Loucy (cell line): ENCODE results near the gene CABP7.

Experiments
- H2AFZ ChIP-seq: fragments of 200-600 bp; sonication (generic); 2 replicates; pipeline ENCODE4 v1.6.0; 2016; ENCODE audit warnings: antibody characterized with exemption, mild to moderate bottlenecking, low read length, moderate library complexity
- H3F3A ChIP-seq: fragments of 200-600 bp; 2 replicates; pipeline ENCODE4 v1.6.0; 2016; ENCODE audit warnings: antibody characterized with exemption, low read depth, mild to moderate bottlenecking
- H3K27me3 ChIP-seq: fragments of 200-600 bp; sonication (generic); 2 replicates; pipeline ENCODE4 v1.6.1; 2014; ENCODE audit warnings: low read length, mild to moderate bottlenecking; ENCODE audit not compliant: insufficient read depth, poor library complexity, severe bottlenecking
- H3K36me3 ChIP-seq: fragments of 200-600 bp; sonication (generic); 2 replicates; pipeline ENCODE4 v1.6.1; 2016; ENCODE audit warnings: low read length; ENCODE audit not compliant: insufficient read depth
- H3K4me1 ChIP-seq: fragments of 200-600 bp; sonication (generic); 2 replicates; pipeline ENCODE4 v1.5.1; 2014; ENCODE audit warnings: low read length, mild to moderate bottlenecking; ENCODE audit not compliant: insufficient read depth, poor library complexity, severe bottlenecking
- H3K4me2 ChIP-seq: fragments of 200-600 bp; sonication (generic); 2 replicates; pipeline ENCODE4 v1.6.0; 2014; ENCODE audit warnings: antibody characterized with exemption, low read length, low read depth, mild to moderate bottlenecking; ENCODE audit not compliant: poor library complexity, severe bottlenecking
- H3K4me3 ChIP-seq: fragments of 200-600 bp; sonication (generic); 2 replicates; pipeline ENCODE4 v1.5.1; 2014; ENCODE audit warnings: low read length, mild to moderate bottlenecking, mixed read lengths; ENCODE audit not compliant: poor library complexity, severe bottlenecking
- H3K79me2 ChIP-seq: fragments of 200-600 bp; sonication (generic); 2 replicates; pipeline ENCODE4 v1.6.1; 2014; ENCODE audit warnings: low read length; ENCODE audit not compliant: insufficient read depth
- H3K9ac ChIP-seq: fragments of 200-600 bp; sonication (generic); 2 replicates; pipeline ENCODE4 v1.6.0; 2014; ENCODE audit warnings: mild to moderate bottlenecking, low read depth, low read length, moderate library complexity; ENCODE audit not compliant: poor library complexity, severe bottlenecking
- H3K9me2 ChIP-seq: fragments of 200-600 bp; sonication (generic); replicated peaks from 2 replicates; pipeline ENCODE4 v1.6.1; 2016; ENCODE audit warnings: low read depth, low read length, mixed read lengths
- H3K9me3 ChIP-seq: fragments of 200-600 bp; sonication (generic); 2 replicates; pipeline ENCODE4 v1.6.1; 2014; ENCODE audit warnings: mild to moderate bottlenecking, antibody characterized with exemption, low read length, low read depth; ENCODE audit not compliant: insufficient read depth
- H4K20me1 ChIP-seq: fragments of 200-600 bp; sonication (generic); 2 replicates; pipeline ENCODE4 v1.6.0; 2014; ENCODE audit warnings: antibody characterized with exemption, low read length, mild to moderate bottlenecking; ENCODE audit not compliant: insufficient read depth, poor library complexity, severe bottlenecking
- CTCF ChIP-seq: fragments of 200-600 bp; sonication (generic); conservative IDR thresholded peaks from 2 replicates; pipeline ENCODE4 v1.5.1; 2014; ENCODE audit warnings: mild to moderate bottlenecking, antibody characterized with exemption, low read length
- EZH2phosphoT487 ChIP-seq: fragments of 200-600 bp; IDR thresholded peaks from 2 replicates; pipeline ENCODE4 v1.6.1; 2018; ENCODE audit warnings: antibody characterized with exemption, mild to moderate bottlenecking, moderate library complexity, borderline replicate concordance

Gene CABP7

GRCh38 chr22:29731058-29731850 lies 11.5 kb downstream of the CABP7 start:
- no peaks in the 10 kb centered on the region for H3F3A ChIP-seq
- no peak overlapping the region for H3K4me2 ChIP-seq
- no peak overlapping the region for H2AFZ ChIP-seq
- H3K4me3 ChIP-seq = no peak overlapping the region
- no peak for TF ChIP-seq CTCF
- TF ChIP-seq EZH2phosphoT487 = no peak
- no peaks in the 10 kb centered on the region for H3K79me2 ChIP-seq
- H3K9me2 ChIP-seq = no peaks in the 10 kb centered on the region
- no peaks in the 10 kb centered on the region for H4K20me1 ChIP-seq
- H3K4me1 ChIP-seq = no peaks in the 10 kb centered on the region
- H3K9me3 ChIP-seq = no peaks in the 10 kb centered on the region
- H3K36me3 ChIP-seq = no peaks in the 10 kb centered on the region
- H3K27me3 ChIP-seq = no peaks in the 10 kb centered on the region
- no peak overlapping the region for H3K9ac ChIP-seq

GRCh38 chr22:29732883-29733282 lies 13.1 kb downstream of the CABP7 start:
- no peak overlapping the region for H3K9ac ChIP-seq
- H3K79me2 ChIP-seq = no peaks in the 10 kb centered on the region
- no peaks in the 10 kb centered on the region for H3K27me3 ChIP-seq
- no peak overlapping the region for H3K4me3 ChIP-seq
- no peaks in the 10 kb centered on the region for H4K20me1 ChIP-seq
- H3K4me1 ChIP-seq = no peaks in the 10 kb centered on the region
- no peak overlapping the region for H2AFZ ChIP-seq
- TF ChIP-seq EZH2phosphoT487 = no peak
- TF ChIP-seq CTCF = no peak
- H3K9me3 ChIP-seq = no peaks in the 10 kb centered on the region
- no peaks in the 10 kb centered on the region for H3K9me2 ChIP-seq
- H3K36me3 ChIP-seq = no peaks in the 10 kb centered on the region
- no peak overlapping the region for H3K4me2 ChIP-seq
- no peaks in the 10 kb centered on the region for H3F3A ChIP-seq

- Histone ChIP-seq H3K27me3 (no peaks in the 10 kb centered on the region), H3K9me3 (no peaks in the 10 kb centered on the region), H3K4me2 (no peak overlapping the region), H3K9me2 (no peaks in the 10 kb centered on the region), H2AFZ (no peak overlapping the region), H3F3A (no peaks in the 10 kb centered on the region), H4K20me1 (no peaks in the 10 kb centered on the region), H3K9ac (no peak overlapping the region), H3K79me2 (no peaks in the 10 kb centered on the region), H3K4me3 (no peak overlapping the region), H3K4me1 (no peaks in the 10 kb centered on the region), H3K36me3 (no peaks in the 10 kb centered on the region)
- TF ChIP-seq CTCF (no peak), EZH2phosphoT487 (no peak)
Observed at GRCh38 chr22:29733362-29734201, 13.8 kb downstream of the CABP7 start.
